NK-92 (cell line): ENCODE data around the gene IPO8.
"Not testable (repeated sequence)": the region's sequence is repeated elsewhere in the genome, so short reads cannot be mapped to it uniquely, and the experiment has no call there.

ENCODE experiments used
- DNase-seq: peaks from one replicate; lab custom pipeline; 2025; ENCODE audit not compliant: unreplicated experiment; lab: John Stamatoyannopoulos, UW

Gene IPO8

GRCh38 chr12:30691122-30691879, 4.4 kb downstream of the IPO8 start:
- DNase-seq, result no peak

DNA sequence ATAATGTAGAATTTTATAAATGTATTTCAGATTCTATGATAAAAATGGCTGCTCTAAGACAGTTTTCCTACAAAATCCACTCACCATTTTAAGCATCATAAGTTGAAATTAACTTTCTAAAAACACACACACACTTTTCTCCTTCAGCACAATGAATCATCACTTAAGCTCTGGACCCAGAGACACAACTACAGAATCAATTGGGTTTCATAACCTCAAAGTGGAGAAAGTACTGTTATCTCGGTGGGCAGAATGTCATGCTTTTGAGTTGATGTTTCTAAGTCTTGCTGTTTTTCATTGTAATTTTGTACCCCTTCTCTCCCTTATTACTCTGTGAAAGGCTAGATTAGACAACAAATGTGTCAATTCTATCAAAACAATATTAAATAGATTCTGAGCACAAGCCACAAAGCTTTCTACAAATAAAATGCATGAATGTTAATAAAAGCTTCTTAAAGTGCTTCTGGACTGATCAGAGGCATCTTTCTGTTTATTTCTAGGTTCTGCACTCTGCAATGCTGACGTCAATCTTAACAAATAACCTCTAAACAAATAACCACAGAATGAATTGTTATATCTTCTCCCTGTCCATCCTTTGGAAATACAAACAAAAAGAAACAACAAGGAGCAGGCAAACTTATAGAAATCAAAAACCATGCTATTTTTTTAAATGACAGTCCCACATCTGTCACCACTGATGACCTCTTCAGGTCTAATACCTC, 8.2 kb downstream of the IPO8 start:
- no peak for DNase-seq

- no peak for DNase-seq
These were observed 16.4 kb downstream of the IPO8 start for GRCh38 chr12:30679241-30679640.

DNA sequence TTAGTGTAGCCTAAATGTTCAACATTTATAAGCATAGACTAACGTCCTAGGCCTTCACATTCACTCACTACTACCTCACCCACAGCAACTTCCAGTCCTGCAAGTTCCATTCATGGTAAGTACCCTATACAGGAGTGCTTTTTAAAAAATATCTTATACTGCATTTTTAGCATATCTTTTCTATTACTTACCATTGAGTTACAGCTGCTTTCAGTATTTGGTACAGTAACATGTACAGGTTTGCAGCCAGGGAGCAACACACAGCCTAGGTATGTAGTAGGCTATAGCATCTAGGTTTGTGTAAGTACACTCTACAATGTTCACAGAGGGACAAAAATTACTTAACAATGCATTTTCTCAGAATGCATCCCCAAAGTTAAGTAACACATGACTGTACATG, 17.4 kb downstream of the IPO8 start:
- no peak for DNase-seq

GRCh38 chr12:30661210-30661609, 34.5 kb downstream of the IPO8 start:
- no peak for DNase-seq

DNA sequence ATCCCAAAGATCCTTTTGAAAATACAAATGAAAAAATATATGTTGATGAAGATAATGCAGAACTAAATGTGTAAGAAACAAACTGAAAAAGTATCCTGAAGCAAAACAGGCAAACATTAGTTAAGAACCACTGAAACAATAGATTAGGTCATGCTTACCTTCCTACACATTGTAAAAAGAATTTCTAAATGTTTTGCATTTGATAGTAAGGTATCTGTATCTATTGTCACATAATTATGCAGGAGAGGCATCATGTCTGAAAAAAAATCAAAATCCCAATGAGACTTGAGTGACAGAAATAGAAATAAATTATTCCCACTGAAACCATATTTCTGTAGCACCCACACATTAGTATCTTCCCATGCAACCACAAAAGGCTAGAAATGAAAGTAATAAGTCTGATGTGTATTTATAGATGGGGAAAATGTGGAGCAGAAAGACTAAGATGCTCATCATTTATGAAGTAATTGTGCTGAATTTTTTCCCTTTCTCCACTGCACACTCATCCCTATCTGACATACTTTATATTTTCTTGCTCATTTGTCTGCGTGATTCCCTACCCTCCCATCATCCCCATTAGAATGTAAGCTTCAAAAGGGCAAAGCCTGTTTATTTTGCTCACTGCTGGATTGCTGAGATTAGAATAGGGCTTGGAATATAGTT, 43.5 kb downstream of the IPO8 start:
- DNase-seq, result no peak

DNA sequence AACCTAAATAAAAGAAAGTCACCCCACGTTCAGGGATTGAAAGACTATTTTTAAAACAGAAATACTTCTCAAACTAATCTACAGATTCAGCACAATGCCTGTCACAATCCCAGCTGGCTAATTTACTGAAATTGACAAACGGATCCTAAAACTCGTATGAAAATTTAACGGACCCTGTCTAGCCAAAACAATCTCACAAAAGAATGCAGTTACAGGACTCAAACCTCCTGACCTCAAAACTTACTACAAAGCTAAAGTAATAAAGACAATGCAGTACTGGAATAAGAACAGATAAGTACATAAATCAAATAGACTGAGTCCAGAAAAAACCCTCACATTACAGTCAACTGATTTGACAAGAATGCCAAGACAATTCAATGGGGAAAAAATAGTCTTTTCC, 48.8 kb downstream of the IPO8 start:
- no peak for DNase-seq

DNA sequence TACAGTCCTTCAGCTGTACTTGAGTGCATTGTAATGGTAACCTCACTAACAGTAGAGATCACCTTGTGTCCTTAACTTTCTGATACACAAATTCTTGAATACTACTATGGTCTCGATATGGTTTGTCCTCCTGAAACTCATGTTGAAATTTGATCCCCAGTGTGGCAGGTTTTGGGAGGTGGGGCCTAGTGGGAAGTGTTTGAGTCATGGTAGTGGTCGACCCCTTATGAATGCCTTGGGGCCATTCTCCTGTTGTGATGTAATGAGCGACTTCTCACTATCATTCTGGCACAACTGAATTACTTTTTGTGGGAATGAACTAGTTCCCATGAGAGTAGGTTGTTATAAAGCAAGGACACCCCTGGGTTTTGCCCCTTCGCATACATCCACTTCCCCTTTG, 52.3 kb downstream of the IPO8 start:
- no peak for DNase-seq

- DNase-seq, result no peak
These were observed 55.3 kb downstream of the IPO8 start for GRCh38 chr12:30640392-30640791.

DNA sequence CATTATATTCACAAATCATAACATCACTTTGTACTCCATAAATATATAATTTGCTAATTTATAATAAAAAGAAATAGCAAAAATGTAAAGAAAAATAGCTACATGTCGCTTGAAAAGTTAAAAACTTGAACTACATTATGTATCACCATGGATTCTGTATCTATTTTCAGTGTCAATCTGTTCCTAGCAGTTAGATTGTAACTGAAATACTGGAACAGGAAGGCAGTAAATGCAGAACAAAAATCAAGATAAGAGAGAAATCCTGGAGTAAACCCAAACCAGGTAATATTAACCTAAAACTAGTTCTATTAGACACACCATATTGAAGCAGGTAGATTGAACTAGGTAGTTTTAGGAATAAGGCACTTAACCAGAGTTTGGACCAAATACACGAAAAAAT, 60.3 kb downstream of the IPO8 start:
- no peak for DNase-seq

- DNase-seq, result no peak
These were observed 63.9 kb downstream of the IPO8 start for GRCh38 chr12:30631740-30632139.

GRCh38 chr12:30630979-30631285, 64.7 kb downstream of the IPO8 start:
- no peak for DNase-seq

- DNase-seq, result no peak
These were observed 65.3 kb downstream of the IPO8 start for GRCh38 chr12:30630076-30630978.

- no peak for DNase-seq
These were observed 68.8 kb downstream of the IPO8 start for GRCh38 chr12:30626847-30627246.

DNA sequence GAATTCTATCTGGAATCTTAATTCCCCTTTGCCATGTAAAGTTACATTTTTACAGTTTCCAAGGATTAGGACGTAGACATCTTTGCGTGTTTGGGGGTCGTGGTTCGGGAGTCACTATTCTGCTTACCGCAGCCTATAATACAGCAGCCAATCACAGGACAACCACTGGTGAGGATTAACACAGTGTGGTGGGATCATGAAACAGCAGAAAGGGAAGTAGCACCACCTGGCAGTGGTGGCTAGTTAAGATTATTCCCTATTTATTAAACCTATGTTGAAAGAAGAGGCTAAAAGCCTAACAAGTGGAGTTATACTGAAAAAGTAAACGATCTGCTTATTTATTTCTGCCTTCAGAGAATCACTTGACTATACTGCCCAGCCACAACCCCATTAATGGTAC, 71.7 kb downstream of the IPO8 start:
- DNase-seq, result no peak

GRCh38 chr12:30622509-30622908, 73.2 kb downstream of the IPO8 start:
- DNase-seq, result no peak

- DNase-seq, result not testable (repeated sequence)
These were observed 73.9 kb downstream of the IPO8 start for GRCh38 chr12:30621663-30622241.

- DNase-seq, result no peak
These were observed 78.2 kb downstream of the IPO8 start for GRCh38 chr12:30617346-30618016.

DNA sequence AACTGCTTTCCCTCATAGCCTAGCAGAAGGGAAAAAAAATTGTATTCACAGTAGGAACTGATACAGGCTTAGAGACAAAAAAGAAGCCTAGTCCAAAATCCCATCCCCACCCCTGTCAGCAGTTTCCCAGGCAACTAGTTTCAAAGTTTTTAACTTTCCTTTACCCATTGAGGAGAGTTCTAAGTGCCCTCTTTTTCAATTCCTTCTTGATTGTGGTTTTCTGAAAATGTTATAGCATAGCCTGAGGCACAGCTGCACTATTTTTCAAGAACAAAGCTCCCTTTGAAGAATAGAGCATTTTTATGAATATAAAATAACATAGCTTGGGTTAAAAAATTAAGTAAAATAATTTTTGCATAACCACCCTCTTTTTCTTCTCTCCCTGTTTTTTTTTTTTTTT, 81.6 kb downstream of the IPO8 start:
- DNase-seq, result no peak

GRCh38 chr12:30613119-30613830, 82.4 kb downstream of the IPO8 start:
- DNase-seq, result no peak
